Skeletal muscle tissue (tissue), 4 donors: Measurements from ENCODE around the gene GPHA2. TPM values are rescaled to one million over a fixed set of nuclear protein-coding genes. Genes with fewer than 3 reads are reported as not detected.

ENCODE experiments used
- H3K27ac ChIP-seq: one replicate; pipeline ENCODE4 v1.7.0; 2013; ENCODE audit warnings: mild to moderate bottlenecking, low read depth, low read length, inconsistent platforms
- H3K27me3 ChIP-seq, 3 donors: one replicate each; pipeline ENCODE4 v1.7.0; 2013; ENCODE audit warnings: low read length in 3 of 3; ENCODE audit not compliant: control insufficient read depth in 3 of 3, insufficient read depth in 3 of 3
- H3K36me3 ChIP-seq, 3 donors: one replicate each; pipeline ENCODE4 v1.7.0; 2013; ENCODE audit warnings: low read length in 3 of 3; ENCODE audit not compliant: control insufficient read depth in 3 of 3, insufficient read depth in 3 of 3
- H3K4me1 ChIP-seq, 3 donors: one replicate each; pipeline ENCODE4 v1.7.0; 2013; ENCODE audit warnings: low read length in 3 of 3, mild to moderate bottlenecking in 3 of 3; ENCODE audit not compliant: control insufficient read depth in 3 of 3, insufficient read depth in 3 of 3
- H3K4me3 ChIP-seq, 3 donors: one replicate each; pipeline ENCODE4 v1.7.0; 2013; ENCODE audit warnings: low read length in 3 of 3
- H3K9ac ChIP-seq, 3 donors: one replicate each; pipeline ENCODE4 v1.7.0; 2013; ENCODE audit warnings: low read length in 3 of 3, mild to moderate bottlenecking in 3 of 3, moderate library complexity in 2 of 3, low read depth in 1 of 3
- H3K9me3 ChIP-seq, 3 donors: one replicate each; pipeline ENCODE4 v1.7.0; 2013; ENCODE audit warnings: low read length in 3 of 3; ENCODE audit not compliant: control insufficient read depth in 3 of 3
- total RNA-seq: library from RNA; depleted of rRNA; stranded (reverse); fragments of >200 nt; gene quantifications from one replicate; pipeline ENCODE4 v1.2.3, GENCODE V29; 2014
- donor health status: Osteomylitis.

The GPHA2 gene
- total RNA-seq, 1 donor from 2014 or later, result not detected

DNA sequence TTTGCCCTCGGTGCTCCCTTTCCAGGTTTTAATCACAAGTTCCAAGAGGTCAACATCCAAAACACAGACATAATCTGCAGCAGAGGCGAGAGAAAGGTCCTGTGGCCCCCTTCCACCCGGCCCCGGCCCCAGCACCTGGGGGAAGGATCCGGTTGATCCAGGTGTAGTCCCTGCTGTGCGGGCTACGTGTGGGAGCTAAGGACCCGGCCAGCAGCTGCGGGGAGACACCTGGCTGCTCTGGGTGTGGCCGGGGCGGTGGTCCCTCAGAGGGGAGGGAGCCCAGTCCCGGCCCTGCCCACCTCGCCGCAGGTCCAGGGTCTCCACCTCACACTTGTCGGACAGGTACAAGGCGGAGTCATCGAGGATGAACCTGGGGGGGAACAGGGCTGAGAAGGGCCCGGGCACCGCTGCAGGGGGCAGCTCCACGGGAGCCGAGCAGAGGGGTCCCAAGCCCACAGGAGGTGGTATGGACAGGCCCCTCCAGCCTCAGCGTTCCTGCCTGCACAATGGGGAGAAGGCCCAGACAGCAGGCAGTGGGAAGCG is 32.3 kb downstream of the GPHA2 start:
- no peak overlapping the region for H3K9ac ChIP-seq
- no peaks in the 10 kb centered on the region for H3K27me3 ChIP-seq
- peaks cover 61 to 69% (median 68%) of the 10 kb centered on the region in 3 donors for H3K36me3 ChIP-seq
- no peaks in the 10 kb centered on the region for H3K4me1 ChIP-seq
- no peak overlapping the region for H3K4me3 ChIP-seq
- no peaks in the 10 kb centered on the region for H3K9me3 ChIP-seq
- H3K27ac ChIP-seq, result no peak overlapping the region

DNA sequence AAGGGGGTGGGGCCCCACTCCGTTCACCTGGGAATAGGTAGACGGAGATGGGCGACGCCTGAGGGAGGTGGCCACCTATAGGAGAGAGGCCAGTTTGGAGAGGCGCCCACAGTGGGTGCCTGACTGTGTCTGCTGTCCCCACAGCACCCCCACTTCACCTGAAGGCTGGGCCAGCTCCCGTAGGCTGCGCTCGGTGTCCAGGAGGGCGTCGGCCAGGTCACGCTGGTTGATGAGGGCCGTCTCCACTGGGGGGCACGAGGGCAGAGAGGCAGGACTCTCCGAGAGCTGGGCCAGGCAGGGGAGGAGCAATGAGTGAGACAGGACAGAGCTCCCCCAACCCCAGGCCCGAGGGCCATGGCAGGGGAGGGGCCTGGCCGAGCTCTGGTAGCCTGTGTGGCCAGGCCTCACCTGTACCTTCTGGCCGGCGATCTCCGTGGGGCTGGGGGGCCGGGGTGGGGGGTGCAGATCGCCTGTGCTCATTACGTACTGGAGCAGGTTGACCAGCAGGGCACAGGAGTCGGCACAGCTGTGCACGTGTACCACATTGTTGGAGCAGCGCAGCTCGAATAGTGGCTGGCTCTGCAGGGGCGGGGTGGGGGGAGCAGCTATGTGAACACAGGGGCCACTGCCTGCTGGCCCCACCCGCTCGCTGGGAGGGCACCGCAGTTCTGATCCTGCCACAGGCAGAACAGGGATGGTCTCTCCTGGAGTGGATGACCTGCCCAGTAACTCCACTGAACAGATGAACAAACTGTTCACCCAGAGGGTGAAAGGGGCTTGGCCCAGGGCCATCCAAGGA is 33.4 kb downstream of the GPHA2 start:
- no peak overlapping the region for H3K9ac ChIP-seq
- H3K9me3 ChIP-seq, result no peaks in the 10 kb centered on the region
- H3K27ac ChIP-seq, result no peak overlapping the region
- H3K4me1 ChIP-seq, result no peaks in the 10 kb centered on the region
- H3K27me3 ChIP-seq, result no peaks in the 10 kb centered on the region
- peaks cover 64 to 72% (median 72%) of the 10 kb centered on the region in 3 donors for H3K36me3 ChIP-seq
- no peak overlapping the region for H3K4me3 ChIP-seq

DNA sequence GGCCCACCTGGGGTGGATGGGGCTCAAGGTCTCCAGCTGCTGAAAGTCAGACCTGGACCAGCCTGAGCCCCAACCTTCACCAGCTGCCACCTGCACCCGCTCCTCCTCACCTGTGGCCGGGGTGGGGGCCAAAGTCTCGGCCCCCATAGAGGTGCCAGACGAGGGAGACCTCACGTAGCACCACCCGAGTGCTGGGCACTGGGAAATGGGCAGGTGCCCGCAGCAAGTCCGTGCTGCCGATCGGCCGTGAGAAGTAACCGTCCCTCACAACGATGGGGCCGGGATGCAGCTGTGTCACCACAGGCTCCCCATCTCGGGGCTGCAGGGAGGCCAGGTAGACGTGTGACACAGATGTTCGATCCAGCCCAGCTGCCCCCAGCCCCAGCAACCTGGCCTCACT is 34.9 kb downstream of the GPHA2 start:
- Histone ChIP-seq H3K4me3 (no peak overlapping the region), H3K27me3 (no peaks in the 10 kb centered on the region), H3K9me3 (no peaks in the 10 kb centered on the region), H3K36me3 (peaks cover 55 to 66% (median 65%) of the 10 kb centered on the region in 3 donors), H3K9ac (no peak overlapping the region), H3K4me1 (no peaks in the 10 kb centered on the region), H3K27ac (no peak overlapping the region)

DNA sequence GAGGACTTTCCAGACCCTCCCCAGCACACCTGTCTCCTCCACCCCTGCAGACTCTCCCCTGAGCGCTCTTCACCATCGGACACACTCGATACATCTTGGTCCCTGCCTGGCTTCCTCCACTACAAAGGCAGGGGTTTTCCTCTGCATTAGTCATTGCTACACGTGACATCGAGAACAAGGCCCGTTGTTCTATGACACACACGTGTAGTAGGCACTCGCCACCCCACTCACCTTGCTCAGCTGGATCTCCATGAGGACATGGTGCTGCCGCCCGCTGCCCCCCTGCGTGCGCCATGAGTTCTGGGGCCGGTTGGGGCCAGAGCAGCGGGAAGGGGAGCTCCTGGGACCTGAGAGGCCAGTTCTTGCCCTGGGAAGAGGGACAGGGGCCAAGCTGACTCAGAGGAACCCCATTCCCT is 35.4 kb downstream of the GPHA2 start:
- Histone ChIP-seq H3K27me3 (no peaks in the 10 kb centered on the region), H3K9ac (no peak overlapping the region), H3K4me3 (no peak overlapping the region), H3K36me3 (peaks cover 51 to 61% (median 60%) of the 10 kb centered on the region in 3 donors), H3K27ac (no peak overlapping the region), H3K4me1 (no peaks in the 10 kb centered on the region), H3K9me3 (no peaks in the 10 kb centered on the region)

DNA sequence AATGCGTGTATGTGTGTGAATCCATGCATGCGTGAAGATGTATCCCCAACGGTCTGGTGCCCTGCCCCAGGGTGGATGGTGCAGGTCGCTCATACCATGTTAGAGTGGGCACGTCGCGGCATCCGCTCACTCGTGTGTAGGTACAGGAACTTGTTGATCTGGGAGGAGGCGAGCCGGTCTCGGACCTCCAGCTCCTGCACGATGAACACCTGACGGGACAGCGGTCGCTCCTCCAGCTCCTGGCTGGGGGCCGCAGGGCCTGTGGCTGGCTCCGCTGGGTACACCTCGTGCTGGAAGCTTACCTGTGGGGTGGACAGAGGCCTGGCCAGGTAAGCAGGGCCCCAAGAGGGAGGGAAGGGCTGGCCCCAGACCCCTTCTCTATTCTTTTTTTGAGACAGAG is 37.2 kb downstream of the GPHA2 start:
- Histone ChIP-seq H3K9ac (no peak overlapping the region), H3K36me3 (peaks cover 52 to 62% (median 54%) of the 10 kb centered on the region in 3 donors), H3K4me3 (no peak overlapping the region), H3K27ac (no peak overlapping the region), H3K27me3 (no peaks in the 10 kb centered on the region), H3K9me3 (no peaks in the 10 kb centered on the region), H3K4me1 (peaks cover 5 to 9% (median 9%) of the 10 kb centered on the region in 3 donors)

DNA sequence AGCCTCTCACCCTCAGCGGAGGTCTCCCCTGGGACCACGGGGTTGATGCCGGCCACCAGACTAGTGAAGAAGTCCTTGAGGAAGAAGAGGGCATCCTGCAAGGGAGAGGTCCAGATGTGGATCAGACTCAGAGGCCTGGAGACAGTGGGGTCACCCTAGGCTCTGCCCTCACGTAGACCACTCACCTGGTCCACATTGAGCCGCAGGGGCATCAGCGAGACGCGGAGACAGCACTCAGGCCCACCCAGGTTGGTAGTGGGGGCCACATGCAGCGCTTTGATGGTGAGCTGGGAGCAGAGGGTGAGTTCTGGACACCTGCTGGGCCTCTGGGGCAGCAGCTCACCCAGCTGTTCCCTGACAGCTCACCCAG is 37.6 kb downstream of the GPHA2 start:
- H3K4me3 ChIP-seq, result no peak overlapping the region
- H3K27me3 ChIP-seq, result no peaks in the 10 kb centered on the region
- H3K4me1 ChIP-seq, result peaks cover 5 to 9% (median 9%) of the 10 kb centered on the region in 3 donors
- H3K27ac ChIP-seq, result no peak overlapping the region
- no peaks in the 10 kb centered on the region for H3K9me3 ChIP-seq
- H3K36me3 ChIP-seq, result peaks cover 50 to 58% (median 53%) of the 10 kb centered on the region in 3 donors
- no peak overlapping the region for H3K9ac ChIP-seq

DNA sequence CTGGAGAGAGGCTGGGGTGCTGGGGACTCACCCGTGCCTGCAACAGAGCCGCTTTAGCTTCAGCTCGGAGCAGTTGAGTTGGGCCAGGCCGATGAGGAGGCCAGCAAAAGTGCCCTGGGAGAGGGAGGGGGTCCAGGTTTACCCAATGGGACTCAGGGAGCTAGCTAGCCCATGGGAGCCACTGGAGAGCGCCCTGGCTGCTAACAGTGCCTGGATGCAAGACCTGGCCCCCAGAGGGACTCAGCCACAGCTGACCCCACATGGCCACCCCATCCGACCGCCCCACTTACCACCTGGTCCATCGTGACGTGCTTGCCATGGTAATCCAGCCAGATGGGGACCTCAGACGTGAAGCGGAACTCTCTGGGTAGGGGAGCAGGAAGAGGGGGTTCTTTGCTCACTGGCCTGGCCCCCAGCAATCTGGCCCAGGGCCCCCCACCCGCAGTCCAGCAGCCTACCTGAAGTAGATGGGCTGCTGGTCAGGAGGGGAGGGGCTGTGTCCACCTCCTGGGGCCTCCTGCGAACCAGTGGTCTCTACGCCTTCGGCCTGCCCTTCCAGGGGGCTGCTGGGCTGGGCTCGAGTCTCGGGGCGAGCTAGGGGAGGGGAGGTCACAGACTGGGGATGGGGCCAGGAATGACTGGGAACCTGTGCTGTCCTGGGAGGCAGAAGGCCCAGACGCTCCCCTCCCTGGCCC is 38.2 kb downstream of the GPHA2 start:
- Histone ChIP-seq H3K4me1 (peaks cover 5 to 10% (median 9%) of the 10 kb centered on the region in 3 donors), H3K36me3 (peaks cover 46 to 53% (median 48%) of the 10 kb centered on the region in 3 donors), H3K27ac (no peak overlapping the region), H3K9me3 (no peaks in the 10 kb centered on the region), H3K4me3 (no peak overlapping the region), H3K9ac (no peak overlapping the region), H3K27me3 (no peaks in the 10 kb centered on the region)

DNA sequence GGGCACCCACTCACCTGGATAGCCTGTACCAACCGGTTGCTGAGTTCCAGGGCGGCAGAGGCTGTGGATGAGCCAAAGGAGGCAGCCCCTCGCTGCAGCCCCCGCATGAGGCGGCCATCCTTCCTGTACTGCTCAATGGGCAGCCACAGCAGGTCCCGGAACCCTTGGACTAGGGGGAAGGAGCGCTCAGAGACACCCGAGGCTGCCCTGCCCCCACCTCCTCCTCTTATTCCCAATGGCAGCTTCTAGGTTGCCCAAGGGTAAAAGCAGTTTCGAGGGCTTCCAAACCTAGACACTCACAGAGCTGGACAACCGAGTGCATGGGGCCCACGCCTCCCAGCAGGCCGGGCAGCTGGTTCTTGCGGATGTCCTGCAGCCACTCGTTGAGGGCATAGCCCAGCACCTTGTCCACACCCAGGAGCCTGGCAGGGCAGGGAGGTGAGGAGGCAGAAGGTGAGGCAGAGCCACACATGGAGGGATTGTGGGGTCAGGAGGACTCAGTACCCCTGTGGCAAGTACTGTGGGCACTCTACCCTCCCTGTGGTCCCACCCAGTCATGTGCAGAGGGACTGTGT is 39.2 kb downstream of the GPHA2 start:
- Histone ChIP-seq H3K4me1 (peaks cover 5 to 13% (median 9%) of the 10 kb centered on the region in 3 donors), H3K27me3 (no peaks in the 10 kb centered on the region), H3K9me3 (no peaks in the 10 kb centered on the region), H3K27ac (no peak overlapping the region), H3K36me3 (peaks cover 38 to 46% (median 39%) of the 10 kb centered on the region in 3 donors), H3K9ac (no peak overlapping the region), H3K4me3 (no peak overlapping the region)

DNA sequence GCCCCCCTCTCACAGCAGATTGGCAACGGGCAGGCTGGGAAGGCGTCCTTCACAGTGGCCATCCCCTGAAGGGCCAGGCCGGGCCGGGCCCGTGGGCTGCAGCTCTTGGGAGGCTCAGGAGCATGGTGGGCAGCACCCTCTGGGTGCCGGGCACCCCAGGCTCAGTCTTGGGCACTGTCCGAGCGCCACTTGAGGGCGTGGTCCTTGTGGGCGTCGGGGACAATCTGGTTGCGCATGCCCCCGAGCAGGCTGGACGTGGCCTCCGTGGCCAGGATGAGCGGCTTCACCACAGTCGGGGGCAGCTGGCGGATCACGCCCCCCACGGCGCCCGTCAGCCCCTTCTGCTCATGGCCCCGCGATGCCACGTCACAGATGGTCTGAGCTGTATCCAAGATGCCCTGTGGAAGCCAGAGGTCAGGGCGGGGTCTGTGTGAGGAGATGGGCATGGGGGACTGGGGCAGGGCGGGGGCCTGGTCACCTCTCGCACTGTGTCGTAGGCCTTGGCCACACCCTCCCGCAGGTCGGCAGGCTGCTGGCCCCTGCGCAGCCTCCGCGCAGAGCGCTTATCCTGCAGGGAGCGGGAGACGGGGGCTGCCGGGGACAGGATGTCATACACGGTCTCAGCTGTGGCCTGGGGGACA is 40.8 kb downstream of the GPHA2 start:
- H3K36me3 ChIP-seq, result peaks cover 24 to 30% (median 26%) of the 10 kb centered on the region in 3 donors
- no peak overlapping the region for H3K4me3 ChIP-seq
- no peaks in the 10 kb centered on the region for H3K9me3 ChIP-seq
- H3K9ac ChIP-seq, result no peak overlapping the region
- H3K27me3 ChIP-seq, result no peaks in the 10 kb centered on the region
- H3K4me1 ChIP-seq, result peaks cover 5 to 15% (median 9%) of the 10 kb centered on the region in 3 donors
- H3K27ac ChIP-seq, result no peak overlapping the region
